PC-9 (cell line): ENCODE data around the gene RBM39. TPM values are rescaled to one million over a fixed set of nuclear protein-coding genes. Genes with fewer than 3 reads are reported as not detected.
A peak's percentile ranks its signal among the peaks of the same experiment; 100 is the strongest.

Source experiments
- BruUV-seq: library from RNA; stranded (reverse); fragments of 400-500 nt; replicated peaks from 2 replicates; lab custom pipeline; 2021; lab: Mats Ljungman, UMichigan
- CTCF ChIA-PET: fragments of 300-600 bp; sonication (Branson Sonifier 250); formaldehyde crosslinking; loops from one replicate; lab custom pipeline; 2022; ENCODE audit warnings: antibody characterized with exemption; lab: Charles Lee
- POLR2A ChIA-PET: fragments of 300-600 bp; sonication (Branson Sonifier 250); formaldehyde crosslinking; loops from one replicate; lab custom pipeline; 2022; ENCODE audit warnings: antibody characterized with exemption; ENCODE audit not compliant: unreplicated experiment; lab: Charles Lee
- DNase-seq, 2 experiments: peaks; one replicate each; pipeline versions ENCODE4 v3.0.0 to v3.0.0-alpha.2; 2015 to 2022; ENCODE audit warnings: mixed read lengths in 1 of 2
- H2AFZ ChIP-seq: fragments of 200-600 bp; sonication (generic); 2 replicates; pipeline ENCODE4 v1.8.1; 2017; ENCODE audit warnings: antibody characterized with exemption
- H3F3A ChIP-seq: fragments of 200-600 bp; sonication (generic); 2 replicates; pipeline ENCODE4 v1.8.1; 2017; ENCODE audit warnings: antibody characterized with exemption, mild to moderate bottlenecking, low read depth; ENCODE audit not compliant: insufficient read depth
- H3K27ac ChIP-seq: fragments of 200-600 bp; sonication (generic); 2 replicates; pipeline ENCODE4 v1.6.1; 2016; ENCODE audit warnings: mixed run types
- H3K27me3 ChIP-seq: fragments of 200-600 bp; sonication (generic); 2 replicates; pipeline ENCODE4 v1.6.1; 2016; ENCODE audit warnings: low read depth, mixed run types; ENCODE audit not compliant: insufficient read depth
- H3K36me3 ChIP-seq: fragments of 200-600 bp; sonication (generic); 2 replicates; pipeline ENCODE4 v1.6.1; 2016; ENCODE audit warnings: low read depth, mixed run types
- H3K4me1 ChIP-seq: fragments of 200-600 bp; sonication (generic); replicated peaks from 2 replicates; pipeline ENCODE4 v1.6.1; 2016; ENCODE audit warnings: mixed run types; ENCODE audit not compliant: insufficient read depth
- H3K4me2 ChIP-seq: fragments of 200-600 bp; sonication (generic); 2 replicates; pipeline ENCODE4 v1.6.1; 2017; ENCODE audit warnings: mixed run types
- H3K4me3 ChIP-seq: fragments of 200-600 bp; sonication (generic); 2 replicates; pipeline ENCODE4 v1.6.1; 2016; ENCODE audit warnings: mixed run types
- H3K79me2 ChIP-seq: fragments of 200-600 bp; sonication (generic); 2 replicates; pipeline ENCODE4 v1.6.1; 2017; ENCODE audit warnings: low read depth, mixed run types
- H3K9me2 ChIP-seq: fragments of 200-600 bp; sonication (generic); 2 replicates; pipeline ENCODE4 v1.8.1; 2017; ENCODE audit warnings: mild to moderate bottlenecking; ENCODE audit not compliant: insufficient read depth
- H3K9me3 ChIP-seq: fragments of 200-600 bp; sonication (generic); 2 replicates; pipeline ENCODE4 v1.8.1; 2016; ENCODE audit warnings: low read depth; ENCODE audit not compliant: insufficient read depth
- H4K20me1 ChIP-seq: fragments of 200-600 bp; sonication (generic); 2 replicates; pipeline ENCODE4 v1.8.1; 2017; ENCODE audit not compliant: insufficient read depth
- EZH2 ChIP-seq: fragments of 200-600 bp; sonication (generic); IDR thresholded peaks from 2 replicates; pipeline ENCODE4 v1.8.0; 2017; ENCODE audit warnings: antibody characterized with exemption, low read depth
- intact Hi-C: fragments of 100-400 bp; cut with micrococcal nuclease; formaldehyde crosslinking; loops from one replicate; pipeline ENCODE4 v1.10.0; 2022; ENCODE audit not compliant: unreplicated experiment
- total RNA-seq: library from RNA; stranded (reverse); gene quantifications from 2 replicates; pipeline ENCODE4 v1.2.3, GENCODE V29; 2021
- TF ChIP-seq, protein P1 (sequence below): fragments of 200-600 bp; sonication (generic); conservative IDR thresholded peaks from 2 replicates; pipeline ENCODE4 v1.6.1; 2017; ENCODE audit warnings: mixed run types, antibody characterized with exemption, mild to moderate bottlenecking, moderate library complexity

The RBM39 gene
- total RNA-seq, 1 experiment from 2014 or later: 379 TPM

DNA sequence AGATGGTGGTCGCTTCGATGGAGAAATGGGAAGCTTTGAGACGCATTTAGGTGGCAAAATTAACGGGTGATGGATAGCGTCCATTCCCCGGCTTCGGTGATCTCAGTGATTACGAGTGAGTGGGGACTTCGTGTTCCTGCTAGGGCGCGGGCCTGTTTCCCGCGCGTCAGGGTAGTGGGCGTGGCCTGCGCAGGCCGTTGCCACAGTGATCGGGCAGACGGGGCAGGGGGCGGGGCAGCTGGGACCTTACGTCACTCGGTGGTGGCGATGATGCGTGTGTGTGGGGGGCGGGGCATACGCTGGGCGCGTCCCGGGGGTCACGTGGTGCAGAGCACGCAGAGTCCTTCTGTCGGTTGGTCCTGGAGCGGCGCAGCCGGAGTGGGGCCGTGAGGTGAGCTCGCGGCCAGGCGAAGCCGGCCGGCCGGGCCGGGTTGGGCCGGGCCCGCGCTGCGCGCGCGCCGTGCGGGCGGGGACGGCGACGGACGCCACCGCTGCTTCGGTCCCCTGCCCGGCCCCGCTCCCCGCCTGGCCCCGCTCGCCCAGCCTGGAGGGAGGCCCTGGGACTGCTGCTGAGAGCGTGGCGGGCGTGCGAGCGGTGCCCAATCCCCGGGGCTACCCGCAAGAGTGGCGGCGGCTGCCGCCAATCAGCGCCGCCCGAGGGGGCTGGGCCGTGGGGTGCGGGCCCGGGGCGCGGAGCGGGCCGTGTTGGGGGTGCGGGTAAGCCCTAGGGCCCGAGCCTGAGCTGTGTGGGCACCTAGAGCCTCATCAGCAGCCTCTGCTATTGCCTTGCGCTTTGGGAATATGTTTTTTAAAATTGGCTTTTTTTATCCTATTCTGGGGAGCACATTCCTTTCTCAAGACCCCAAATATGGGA is 29.9 kb upstream of the RBM39 start, which contains the start of gene PHF20:
Gene PHF20 (plus strand): TSS at position 327 of the 874 bp plus-strand sequence. CDS start 29,508 bp downstream, outside the sequence.
- Histone ChIP-seq H3K9me3 (no peaks in the 10 kb centered on the region), H3K27ac (no peak within 1 kb of the TSS), H3K4me3 (peak within 1 kb of the TSS; percentile 87), H4K20me1 (no peaks in the 10 kb centered on the region), H3F3A (peaks cover 25% of the 10 kb centered on the region), H3K36me3 (peaks cover 10% of the 10 kb centered on the region; the same call in 1 of the 2 replicates), H3K4me2 (peak within 1 kb of the TSS; percentile 100), H3K27me3 (no peaks in the 10 kb centered on the region), H3K79me2 (peaks cover 43% of the 10 kb centered on the region), H2AFZ (peak within 1 kb of the TSS; percentile 85), H3K4me1 (peaks cover 24% of the 10 kb centered on the region), H3K9me2 (no peaks in the 10 kb centered on the region)
- ChIA-PET CTCF (interaction anchor here (0.7 to 1.8 kb wide), 2 partner anchors 29 to 183 kb away, joined by 3 to 9 read pairs; partner anchors contain the start of gene RBM39), POLR2A (interaction anchor here (0.5 to 1.9 kb wide), 8 partner anchors 30 to 1387 kb away, joined by 4 to 65 read pairs (median 5); partner anchors contain the start of gene RBM39)
- no TSS peak for BruUV-seq
- intact Hi-C loops: loop anchor here (1.0 to 10.0 kb wide), 2 partner anchors 30 to 113 kb away; partner anchors contain the start of gene RBM39
- DNase-seq: peak; percentile 77 to 98
- TF ChIP-seq EZH2: no peak
- TF ChIP-seq, protein P1, sequence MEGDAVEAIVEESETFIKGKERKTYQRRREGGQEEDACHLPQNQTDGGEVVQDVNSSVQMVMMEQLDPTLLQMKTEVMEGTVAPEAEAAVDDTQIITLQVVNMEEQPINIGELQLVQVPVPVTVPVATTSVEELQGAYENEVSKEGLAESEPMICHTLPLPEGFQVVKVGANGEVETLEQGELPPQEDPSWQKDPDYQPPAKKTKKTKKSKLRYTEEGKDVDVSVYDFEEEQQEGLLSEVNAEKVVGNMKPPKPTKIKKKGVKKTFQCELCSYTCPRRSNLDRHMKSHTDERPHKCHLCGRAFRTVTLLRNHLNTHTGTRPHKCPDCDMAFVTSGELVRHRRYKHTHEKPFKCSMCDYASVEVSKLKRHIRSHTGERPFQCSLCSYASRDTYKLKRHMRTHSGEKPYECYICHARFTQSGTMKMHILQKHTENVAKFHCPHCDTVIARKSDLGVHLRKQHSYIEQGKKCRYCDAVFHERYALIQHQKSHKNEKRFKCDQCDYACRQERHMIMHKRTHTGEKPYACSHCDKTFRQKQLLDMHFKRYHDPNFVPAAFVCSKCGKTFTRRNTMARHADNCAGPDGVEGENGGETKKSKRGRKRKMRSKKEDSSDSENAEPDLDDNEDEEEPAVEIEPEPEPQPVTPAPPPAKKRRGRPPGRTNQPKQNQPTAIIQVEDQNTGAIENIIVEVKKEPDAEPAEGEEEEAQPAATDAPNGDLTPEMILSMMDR: no peak

GRCh38 chr20:35771367-35771688 is 29.3 kb upstream of the RBM39 start:
- peaks cover 19% of the 10 kb centered on the region for H3F3A ChIP-seq
- H3K9me3 ChIP-seq: no peaks in the 10 kb centered on the region
- H2AFZ ChIP-seq: peak overlapping the region; percentile 68; the same call in 1 of the 2 replicates
- peaks cover 18% of the 10 kb centered on the region for H3K4me1 ChIP-seq
- CTCF ChIA-PET: interaction anchor here (0.7 to 1.8 kb wide), 2 partner anchors 29 to 183 kb away, joined by 3 to 9 read pairs; partner anchors contain the start of gene RBM39
- intact Hi-C loops: loop anchor here (10.0 kb wide), 1 partner anchor 113 kb away; no protein-coding TSS in a partner anchor
- peaks cover 38% of the 10 kb centered on the region for H3K79me2 ChIP-seq
- no peaks in the 10 kb centered on the region for H4K20me1 ChIP-seq
- BruUV-seq: TSS peak; percentile 60
- POLR2A ChIA-PET: interaction anchor here (0.5 to 1.9 kb wide), 5 partner anchors 29 to 1388 kb away, joined by 4 to 65 read pairs (median 4); partner anchors contain the start of gene RBM39
- H3K36me3 ChIP-seq: peaks cover 10% of the 10 kb centered on the region; the same call in 1 of the 2 replicates
- H3K27me3 ChIP-seq: no peaks in the 10 kb centered on the region
- no peak for DNase-seq
- peak overlapping the region; percentile 60 for H3K4me2 ChIP-seq
- TF ChIP-seq, protein P1: no peak
- TF ChIP-seq EZH2: no peak
- no peaks in the 10 kb centered on the region for H3K9me2 ChIP-seq
- no peak overlapping the region for H3K27ac ChIP-seq
- peak overlapping the region; percentile 87; the same call in 1 of the 2 replicates for H3K4me3 ChIP-seq
